ENCODE measurements around the gene RALGAPA1. TPM values are rescaled to one million over a fixed set of nuclear protein-coding genes. Genes with fewer than 3 reads are reported as not detected.

Gene RALGAPA1
- total and polyA plus RNA-seq, 7 donors: 4.3 to 40.1 (median 28.0) TPM

DNA sequence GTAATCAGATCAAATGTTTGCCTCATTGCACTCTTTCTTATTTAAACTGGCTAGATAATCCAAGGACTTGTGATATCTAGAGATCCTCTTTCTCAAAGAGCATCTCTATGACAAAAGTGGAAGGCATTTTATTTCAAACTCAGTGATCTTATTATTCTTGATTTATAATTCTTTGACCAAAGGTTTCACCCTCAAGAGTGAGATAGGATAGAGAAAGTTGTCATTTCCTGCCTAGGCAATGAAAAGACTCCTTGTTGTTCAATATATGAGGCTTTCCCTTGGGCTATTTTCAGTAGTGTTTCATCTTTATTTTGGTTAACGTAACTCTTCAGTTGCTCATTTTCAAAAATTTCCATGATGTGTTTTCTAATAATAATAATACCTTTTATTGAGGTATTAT lies 293.2 kb downstream of the RALGAPA1 start:
- intact Hi-C loops (cut with DNase I): no loop called here
- TF ChIP-seq, protein P1, sequence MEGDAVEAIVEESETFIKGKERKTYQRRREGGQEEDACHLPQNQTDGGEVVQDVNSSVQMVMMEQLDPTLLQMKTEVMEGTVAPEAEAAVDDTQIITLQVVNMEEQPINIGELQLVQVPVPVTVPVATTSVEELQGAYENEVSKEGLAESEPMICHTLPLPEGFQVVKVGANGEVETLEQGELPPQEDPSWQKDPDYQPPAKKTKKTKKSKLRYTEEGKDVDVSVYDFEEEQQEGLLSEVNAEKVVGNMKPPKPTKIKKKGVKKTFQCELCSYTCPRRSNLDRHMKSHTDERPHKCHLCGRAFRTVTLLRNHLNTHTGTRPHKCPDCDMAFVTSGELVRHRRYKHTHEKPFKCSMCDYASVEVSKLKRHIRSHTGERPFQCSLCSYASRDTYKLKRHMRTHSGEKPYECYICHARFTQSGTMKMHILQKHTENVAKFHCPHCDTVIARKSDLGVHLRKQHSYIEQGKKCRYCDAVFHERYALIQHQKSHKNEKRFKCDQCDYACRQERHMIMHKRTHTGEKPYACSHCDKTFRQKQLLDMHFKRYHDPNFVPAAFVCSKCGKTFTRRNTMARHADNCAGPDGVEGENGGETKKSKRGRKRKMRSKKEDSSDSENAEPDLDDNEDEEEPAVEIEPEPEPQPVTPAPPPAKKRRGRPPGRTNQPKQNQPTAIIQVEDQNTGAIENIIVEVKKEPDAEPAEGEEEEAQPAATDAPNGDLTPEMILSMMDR (IDR thresholded peaks at IDR 0.05): no peak
- WGBS, 3 donors: 80 to 90% (median 86%) methylated on average over 1 of the region's 1 CpG
- no peaks in the 10 kb centered on the region for H3K9me3 ChIP-seq
- no peak overlapping the region for H3K4me3 ChIP-seq
- H3K27me3 ChIP-seq (ENCODE audit: insufficient read depth in 3 of 3, low read length in 2 of 3): no peaks in the 10 kb centered on the region
- no peak overlapping the region for H3K27ac ChIP-seq
- DNase-seq (no peak), ATAC-seq (no peak)
- H3K36me3 ChIP-seq (ENCODE audit: insufficient read depth in 1 of 2, low read depth in 1 of 2): no peaks in the 10 kb centered on the region
- H3K4me1 ChIP-seq: no peaks in the 10 kb centered on the region

DNA sequence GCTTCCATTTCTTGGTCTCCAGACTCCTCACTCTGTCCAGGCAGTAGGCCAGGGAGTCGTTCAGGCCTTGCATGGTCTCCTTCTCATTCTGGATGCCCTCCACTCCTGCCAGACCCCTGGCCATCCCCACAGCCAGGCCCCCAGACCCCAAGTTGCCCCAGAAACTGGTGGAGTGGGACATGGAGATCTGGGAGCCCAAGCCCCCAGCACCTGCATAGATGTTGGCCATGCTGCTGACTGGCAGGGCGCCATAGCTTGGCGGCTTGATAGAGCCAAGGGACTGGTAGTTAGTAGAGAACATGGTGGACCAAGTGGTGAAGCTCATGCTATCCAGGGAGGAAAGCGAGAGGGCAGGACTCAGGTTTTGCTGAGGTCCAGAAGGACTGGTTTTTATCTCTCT lies 296.3 kb downstream of the RALGAPA1 start:
- H3K4me1 ChIP-seq: no peaks in the 10 kb centered on the region
- no peak for DNase-seq
- H3K36me3 ChIP-seq (ENCODE audit: insufficient read depth in 1 of 2, low read depth in 1 of 2): no peaks in the 10 kb centered on the region
- WGBS, 3 donors: 77 to 83% (median 82%) methylated on average over 4 of the region's 4 CpGs
- no peak overlapping the region for H3K4me3 ChIP-seq
- intact Hi-C loops (cut with DNase I): no loop called here
- H3K9me3 ChIP-seq: no peaks in the 10 kb centered on the region
- no peaks in the 10 kb centered on the region for H3K27me3 ChIP-seq (ENCODE audit: insufficient read depth in 3 of 3, low read length in 2 of 3)
- TF ChIP-seq, protein P1 (IDR thresholded peaks at IDR 0.05): no peak
- H3K27ac ChIP-seq: no peak overlapping the region
- ATAC-seq: no peak

DNA sequence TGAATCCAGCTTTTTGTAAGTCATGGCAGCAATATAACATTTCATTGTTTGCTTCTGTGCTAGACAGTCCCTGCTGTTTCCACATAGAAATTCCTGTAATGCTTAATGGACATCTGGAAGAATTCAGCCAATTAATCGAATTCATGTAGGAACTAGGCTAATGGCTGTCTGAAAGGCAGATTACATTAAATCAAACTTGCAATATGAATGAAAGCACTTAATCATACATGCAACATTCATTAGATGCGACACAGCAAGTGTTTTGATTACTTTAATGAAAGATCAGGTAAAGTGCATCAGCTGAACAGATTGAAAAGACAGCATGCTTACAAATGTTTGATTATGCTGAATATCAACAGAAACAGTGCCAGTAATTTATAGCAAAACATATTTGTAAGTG lies 299.2 kb downstream of the RALGAPA1 start:
- no peak for ATAC-seq
- no peak for DNase-seq

DNA sequence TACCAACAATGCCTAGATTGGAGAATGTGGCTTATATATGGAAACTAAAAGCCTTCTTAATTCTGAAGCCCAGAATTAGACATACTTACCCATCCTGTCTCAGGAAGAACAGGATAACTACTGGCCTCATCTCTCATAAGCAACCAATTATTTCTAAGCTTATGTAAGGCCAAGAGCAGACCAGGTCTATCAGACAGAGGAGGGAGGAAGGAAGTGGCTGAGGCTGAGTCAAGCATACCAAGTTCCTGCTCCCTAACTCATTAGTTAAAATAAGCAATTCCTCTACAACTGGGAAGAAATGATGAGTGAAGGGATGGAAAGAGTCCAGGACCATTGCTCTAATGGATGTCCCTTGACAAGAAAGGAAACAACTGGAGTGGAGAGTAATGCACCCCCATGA lies 302.2 kb downstream of the RALGAPA1 start:
- no peaks in the 10 kb centered on the region for H3K9me3 ChIP-seq

More for the DNA sequence above, 299.2 kb downstream of the RALGAPA1 start:
- intact Hi-C loops (cut with DNase I): no loop called here
- no peak overlapping the region for H3K4me3 ChIP-seq
- TF ChIP-seq, protein P1 (IDR thresholded peaks at IDR 0.05): no peak
- no peaks in the 10 kb centered on the region for H3K4me1 ChIP-seq
- no peaks in the 10 kb centered on the region for H3K27me3 ChIP-seq (ENCODE audit: insufficient read depth in 3 of 3, low read length in 2 of 3)
- WGBS, 3 donors: 66 to 77% (median 76%) methylated on average over 2 of the region's 2 CpGs
- no peaks in the 10 kb centered on the region for H3K9me3 ChIP-seq
- H3K36me3 ChIP-seq (ENCODE audit: insufficient read depth in 1 of 2, low read depth in 1 of 2): no peaks in the 10 kb centered on the region
- H3K27ac ChIP-seq: no peak overlapping the region

DNA sequence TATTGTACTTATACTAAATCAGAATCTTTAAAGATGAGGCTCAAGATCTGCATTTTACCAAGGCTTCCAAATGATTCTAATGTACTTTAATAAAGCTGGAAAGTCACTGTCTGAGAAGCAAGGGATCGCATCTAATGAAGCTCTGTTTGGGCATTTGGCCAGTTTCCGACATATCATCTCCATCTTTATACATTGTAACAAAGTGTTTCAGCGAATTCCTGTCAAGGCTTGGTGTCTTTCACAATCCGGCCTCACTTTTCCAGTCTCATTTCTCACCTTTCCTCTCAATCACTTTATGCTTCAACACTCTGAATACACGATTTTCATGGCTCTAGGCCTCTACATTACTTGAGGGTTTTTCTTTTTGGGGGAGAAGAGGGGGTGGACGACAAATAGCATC lies 302.6 kb downstream of the RALGAPA1 start:
- 74 to 75% (median 74%) methylated on average over 6 of the region's 6 CpGs for WGBS, 3 donors

More for the DNA sequence above, 302.2 kb downstream of the RALGAPA1 start:
- H3K27me3 ChIP-seq (ENCODE audit: insufficient read depth in 3 of 3, low read length in 2 of 3): no peaks in the 10 kb centered on the region
- no peaks in the 10 kb centered on the region for H3K4me1 ChIP-seq
- H3K27ac ChIP-seq: no peak overlapping the region
- DNase-seq: no peak
- ATAC-seq: no peak
- H3K36me3 ChIP-seq (ENCODE audit: insufficient read depth in 1 of 2, low read depth in 1 of 2): no peaks in the 10 kb centered on the region
- TF ChIP-seq, protein P1 (IDR thresholded peaks at IDR 0.05): no peak
- no peak overlapping the region for H3K4me3 ChIP-seq
- intact Hi-C loops (cut with DNase I): no loop called here

More for the DNA sequence above, 302.6 kb downstream of the RALGAPA1 start:
- Histone ChIP-seq H3K4me1 (no peaks in the 10 kb centered on the region), H3K36me3 (ENCODE audit: insufficient read depth in 1 of 2, low read depth in 1 of 2) (no peaks in the 10 kb centered on the region), H3K9me3 (no peaks in the 10 kb centered on the region), H3K27me3 (ENCODE audit: insufficient read depth in 3 of 3, low read length in 2 of 3) (no peaks in the 10 kb centered on the region), H3K27ac (no peak overlapping the region), H3K4me3 (no peak overlapping the region)
- ATAC-seq: no peak
- TF ChIP-seq, protein P1 (IDR thresholded peaks at IDR 0.05): no peak
- DNase-seq: no peak
- intact Hi-C loops (cut with DNase I): no loop called here

Data from psoas muscle (tissue), 8 donors.